Measurements from ENCODE around the gene AGXT.

- TF ChIP-seq EZH2 (IDR thresholded peaks at IDR 0.05), result no peak
- no peak for TF ChIP-seq POLR2AphosphoS5 (IDR thresholded peaks at IDR 0.05; ENCODE audit: borderline replicate concordance, low read depth, low read length)
- no peak for TF ChIP-seq FOXP2 (optimal IDR thresholded peaks at IDR 0.05; ENCODE audit: control extremely low read depth, extremely low read length, insufficient read depth)
Observed at GRCh38 chr2:240917684-240918257, 49.1 kb downstream of the AGXT start.
